Measurements from ENCODE around the gene LCE6A.

LCE6A gene

GRCh38 chr1:152842556-152842955 lies at the start of gene LCE6A:
Gene LCE6A (plus strand): TSS chr1:152842856. CDS start chr1:152843521, 665 bp downstream.
- DNase-seq: no peak

GRCh38 chr1:152795686-152796085 lies 47.0 kb upstream of the LCE6A start:
- no peak for DNase-seq

GRCh38 chr1:152796421-152796820 lies 46.2 kb upstream of the LCE6A start, which contains the start of gene LCE1D:
Gene LCE1D (plus strand): TSS chr1:152796721. CDS start chr1:152797795, 1,074 bp downstream.
- no peak for DNase-seq

GRCh38 chr1:152801333-152801732 lies 41.3 kb upstream of the LCE6A start:
- DNase-seq: no peak

- no peak for DNase-seq
Measured at GRCh38 chr1:152806576-152806975, 36.1 kb upstream of the LCE6A start, which contains the start of gene LCE1C. Gene LCE1C (minus strand): TSS chr1:152806651. CDS start chr1:152805478, 1,173 bp downstream.

DNA sequence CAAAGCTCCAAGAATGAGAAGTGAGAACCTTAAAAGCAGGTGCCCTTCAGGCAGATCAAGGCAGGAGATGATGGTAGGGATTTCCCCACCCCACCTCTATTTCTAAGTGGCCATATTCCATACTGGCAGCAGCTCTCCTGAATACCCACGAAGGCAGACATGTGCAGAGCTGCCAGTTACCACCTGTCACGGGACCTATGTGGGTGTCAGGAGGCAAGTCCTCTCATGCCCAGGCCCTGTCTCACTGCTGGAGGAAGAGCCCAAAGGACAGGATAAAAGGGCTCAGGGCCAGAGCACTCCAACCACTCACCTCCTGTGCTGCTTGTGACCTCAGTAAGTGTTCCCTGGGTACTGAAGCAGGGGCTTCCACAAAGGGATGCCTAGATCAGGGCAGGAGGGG lies 31.6 kb upstream of the LCE6A start:
- no peak for DNase-seq

DNA sequence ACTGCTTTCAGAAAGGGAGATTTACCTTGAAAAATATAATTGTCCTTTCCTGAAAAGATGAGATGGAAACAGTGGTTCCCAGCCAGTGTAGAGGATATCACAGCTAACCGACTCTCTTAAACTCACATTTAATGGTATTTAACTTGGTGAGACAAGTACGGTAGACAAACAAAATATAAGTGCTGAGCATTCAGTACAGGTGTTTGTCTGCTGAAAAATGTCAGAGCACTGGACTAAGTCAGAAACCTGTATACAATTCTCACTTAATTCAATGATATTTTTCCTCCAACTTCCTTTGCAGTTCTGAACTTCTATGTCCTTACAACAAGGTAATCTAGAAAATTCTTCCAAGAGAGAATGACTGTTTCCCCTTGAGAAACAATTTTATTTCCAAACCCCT lies 31.0 kb upstream of the LCE6A start, which contains the start of gene LCE1B:
TSS of gene LCE1B (plus strand) at position 301 of the 400 bp plus-strand sequence. CDS start 476 bp downstream, outside the sequence.
- DNase-seq: no peak

DNA sequence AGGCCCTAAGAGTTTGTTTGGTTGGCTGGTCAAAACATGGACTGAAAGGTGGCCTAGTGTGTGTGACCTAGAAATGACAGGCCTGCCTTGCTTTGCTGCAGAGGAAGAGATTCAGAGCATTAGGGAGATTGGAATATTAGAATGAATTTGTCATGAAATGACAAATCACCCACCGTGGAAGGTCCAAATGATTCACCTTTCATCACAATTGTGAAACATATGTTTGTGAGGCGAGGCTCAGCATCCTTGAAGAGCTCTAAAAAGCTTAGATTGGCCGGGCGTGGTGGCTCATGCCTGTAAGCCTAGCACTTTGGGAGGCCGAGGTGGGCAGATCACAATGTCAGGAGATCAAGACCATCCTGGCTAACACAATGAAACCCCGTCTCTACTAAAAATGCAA lies 25.3 kb upstream of the LCE6A start:
- no peak for DNase-seq

- no peak for DNase-seq
Measured at GRCh38 chr1:152823294-152823693, 19.4 kb upstream of the LCE6A start.

- DNase-seq: no peak
Measured at GRCh38 chr1:152824964-152825363, 17.7 kb upstream of the LCE6A start.

DNA sequence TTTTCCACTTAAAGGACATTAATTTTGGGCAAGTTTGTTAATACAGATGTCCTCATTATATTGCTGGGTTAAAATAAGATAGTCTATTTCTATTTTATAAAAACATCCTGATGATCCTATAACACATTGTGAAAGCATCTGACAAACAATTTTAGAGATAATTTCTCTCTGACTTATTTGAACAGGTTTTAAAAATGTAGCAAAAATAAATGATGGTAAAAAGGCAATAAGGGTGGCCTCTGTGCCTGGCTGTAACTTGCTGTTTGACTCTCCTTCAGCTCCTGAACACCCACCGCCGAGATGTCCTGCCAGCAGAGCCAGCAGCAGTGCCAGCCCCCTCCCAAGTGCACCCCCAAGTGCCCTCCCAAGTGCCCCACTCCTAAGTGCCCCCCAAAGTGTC lies 15.5 kb upstream of the LCE6A start, which contains the start of gene LCE1A:
TSS of gene LCE1A (plus strand) at position 301 of the 400 bp plus-strand sequence. CDS start at position 301, 0 bp downstream.
- DNase-seq: no peak

GRCh38 chr1:152836870-152837269 lies 5.8 kb upstream of the LCE6A start:
- DNase-seq: no peak

- no peak for DNase-seq
Measured at GRCh38 chr1:152855661-152856060, 13.0 kb downstream of the LCE6A start.

DNA sequence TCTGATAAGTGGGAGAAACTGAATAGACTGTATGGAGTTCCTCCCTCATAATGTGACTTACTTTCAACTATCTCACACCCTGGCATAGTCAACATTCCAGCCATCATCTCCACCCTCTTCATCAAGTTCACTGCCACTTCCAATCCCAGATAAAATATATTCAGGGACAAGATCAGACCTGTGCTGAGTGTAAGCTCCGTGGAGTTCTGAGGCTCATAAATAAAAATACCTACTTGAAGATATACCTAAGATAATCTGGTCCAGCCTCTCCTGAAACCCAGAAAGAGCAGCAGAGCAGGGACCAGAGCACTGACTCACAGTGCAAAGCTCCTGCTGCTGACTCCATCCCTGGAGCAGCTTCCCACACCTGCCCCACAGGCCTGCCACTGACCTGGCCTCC lies 15.4 kb downstream of the LCE6A start:
- DNase-seq: no peak

GRCh38 chr1:152859696-152860095 lies 17.0 kb downstream of the LCE6A start, which contains the start of gene LCE7A:
Gene LCE7A (plus strand): TSS chr1:152859996. CDS start chr1:152860698, 702 bp downstream.
- no peak for DNase-seq

DNA sequence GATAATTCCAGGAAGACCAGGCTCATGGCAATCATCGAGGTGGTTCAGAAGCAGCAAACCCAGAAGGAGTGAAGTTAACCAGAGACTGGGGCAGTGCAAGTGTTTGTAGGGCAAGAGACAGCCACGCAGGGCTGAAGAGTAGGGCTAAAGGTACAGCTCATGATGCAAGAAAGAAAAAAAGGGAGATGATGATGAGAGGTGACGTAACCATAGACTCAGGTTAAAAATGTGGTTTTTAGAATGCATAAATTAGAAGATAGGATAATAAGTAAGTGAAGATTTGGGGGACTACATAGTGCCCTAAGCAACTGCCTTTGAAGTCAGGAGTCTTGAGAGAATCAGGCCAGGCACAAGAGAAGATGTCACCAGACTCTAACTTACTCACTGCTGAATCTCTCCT lies 17.5 kb downstream of the LCE6A start:
- no peak for DNase-seq

DNA sequence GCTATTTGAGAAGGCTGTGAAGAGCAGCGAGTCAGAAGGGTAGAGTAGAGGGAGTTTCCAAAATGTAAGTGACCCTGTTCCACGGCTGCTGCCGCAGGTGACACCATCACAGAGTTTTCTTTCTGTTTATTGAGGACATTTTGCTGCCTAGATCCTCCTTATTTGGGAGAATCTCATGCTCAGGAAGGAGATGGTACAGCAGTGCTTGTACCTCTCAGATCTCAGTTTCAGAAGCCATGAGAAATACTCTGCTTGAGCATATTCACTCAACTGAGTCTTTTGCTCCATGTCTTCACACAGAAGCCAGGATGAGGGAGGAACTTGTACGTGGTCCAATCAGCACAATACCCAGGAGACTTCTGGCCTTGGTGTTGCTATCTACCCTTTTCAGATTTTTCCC lies 18.7 kb downstream of the LCE6A start:
- no peak for DNase-seq

DNA sequence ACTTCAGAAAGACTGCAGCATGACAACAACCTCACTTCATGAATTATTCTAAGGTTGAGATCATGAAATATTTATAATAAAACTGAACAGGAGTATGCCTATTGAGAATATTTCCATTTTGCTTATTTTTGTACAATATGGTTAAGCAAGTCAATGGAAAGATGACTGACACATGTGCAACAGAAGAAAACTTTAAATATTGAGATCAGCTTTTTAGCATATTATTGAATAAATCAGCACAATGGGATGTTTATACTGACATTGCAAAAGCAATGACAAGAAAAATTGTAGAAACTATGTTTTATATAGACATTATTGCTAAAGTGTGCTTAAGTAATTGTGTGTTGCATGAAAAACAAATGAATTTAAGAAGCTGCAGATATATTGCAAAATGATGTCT lies 21.8 kb downstream of the LCE6A start:
- no peak for DNase-seq

DNA sequence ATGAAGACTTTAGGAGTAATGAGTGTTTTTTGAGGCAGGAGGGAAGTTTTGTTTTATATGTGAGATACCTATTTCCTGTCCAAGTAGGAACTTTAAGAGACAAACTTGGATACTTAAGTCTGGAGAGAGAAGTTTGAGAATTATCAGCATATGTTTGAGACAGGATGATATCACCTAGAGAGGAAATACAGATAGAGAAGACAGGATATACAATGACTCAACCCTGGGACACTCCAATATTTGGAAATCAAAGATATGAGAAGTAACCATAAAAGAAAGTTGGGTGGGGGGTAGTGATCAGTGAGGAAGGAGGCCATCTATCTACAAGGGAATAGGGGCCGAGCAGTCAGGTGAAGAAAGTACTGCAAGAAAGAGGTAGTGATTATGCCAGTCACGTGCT lies 23.7 kb downstream of the LCE6A start:
- DNase-seq: no peak

DNA sequence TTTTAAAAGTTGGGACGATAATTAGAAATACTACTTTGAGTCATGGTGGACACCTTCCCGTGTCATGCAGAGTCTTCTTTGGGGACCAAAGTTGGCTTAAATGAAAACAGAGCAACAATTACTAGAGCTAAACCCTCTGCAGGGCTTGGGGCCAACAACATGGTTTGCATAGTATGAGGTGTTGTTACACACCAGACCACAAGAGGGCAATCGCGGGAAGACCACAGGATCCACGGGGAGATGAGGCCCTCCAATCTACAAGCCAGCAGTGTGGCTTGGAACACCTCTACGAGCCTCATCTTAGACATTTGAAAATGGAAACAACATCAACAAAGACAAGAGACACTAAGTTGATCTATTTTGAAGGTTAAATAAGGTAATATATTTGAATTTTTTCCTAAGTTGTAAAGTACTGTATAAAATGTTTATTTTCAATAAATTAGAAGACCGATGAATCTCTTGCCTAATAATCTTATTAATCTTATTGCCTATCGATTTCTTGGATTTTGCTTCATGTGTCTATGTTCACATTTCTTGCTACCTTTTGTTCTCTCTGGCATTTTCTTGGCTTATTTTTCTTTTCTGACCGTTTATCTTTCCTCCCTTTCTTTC lies 27.3 kb downstream of the LCE6A start:
- no peak for DNase-seq

DNA sequence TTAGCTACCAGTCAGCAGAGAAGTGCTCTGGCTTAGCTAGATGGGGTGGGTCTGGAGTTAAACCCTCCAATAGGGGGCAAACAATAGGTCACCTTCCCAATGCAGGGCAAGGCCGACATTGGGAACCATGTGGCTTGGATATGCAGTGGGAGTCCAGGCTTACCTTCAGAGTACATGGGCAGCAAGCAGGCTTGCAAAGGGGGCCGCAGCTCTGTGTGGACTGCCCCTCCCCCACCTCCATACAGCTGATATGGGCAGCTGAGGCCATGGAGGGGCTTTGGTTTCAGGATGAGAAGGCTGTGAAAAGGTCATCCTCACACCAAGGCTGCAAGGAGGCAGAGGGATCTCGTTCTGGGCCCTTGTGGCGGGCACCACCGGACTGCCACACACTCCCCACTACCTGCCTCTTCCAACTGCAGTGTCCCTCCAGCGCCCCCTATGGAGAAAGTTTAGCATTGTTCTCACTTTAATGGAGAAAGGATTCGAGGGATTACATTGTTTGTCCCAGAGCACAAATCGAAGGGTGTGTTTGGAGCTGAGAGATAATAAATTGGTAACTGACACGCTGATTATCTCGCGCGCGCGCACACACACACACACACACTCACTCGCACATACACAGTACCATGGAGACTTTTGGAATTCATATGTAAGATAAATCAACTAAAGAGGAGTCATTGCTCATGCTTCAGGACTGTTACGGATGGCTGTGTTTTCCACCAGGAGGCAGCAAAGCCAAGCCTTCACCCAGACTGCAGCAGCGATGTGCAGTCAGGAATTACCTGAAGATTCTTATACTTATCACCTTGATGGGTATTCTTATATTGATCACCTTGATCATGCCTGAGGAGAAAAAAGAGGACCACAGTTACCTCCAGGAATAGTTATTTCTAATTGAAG lies 28.4 kb downstream of the LCE6A start:
- no peak for DNase-seq

GRCh38 chr1:152871731-152872126 lies 29.1 kb downstream of the LCE6A start:
- no peak for DNase-seq

- no peak for DNase-seq
Measured at GRCh38 chr1:152873495-152873894, 30.8 kb downstream of the LCE6A start.

DNA sequence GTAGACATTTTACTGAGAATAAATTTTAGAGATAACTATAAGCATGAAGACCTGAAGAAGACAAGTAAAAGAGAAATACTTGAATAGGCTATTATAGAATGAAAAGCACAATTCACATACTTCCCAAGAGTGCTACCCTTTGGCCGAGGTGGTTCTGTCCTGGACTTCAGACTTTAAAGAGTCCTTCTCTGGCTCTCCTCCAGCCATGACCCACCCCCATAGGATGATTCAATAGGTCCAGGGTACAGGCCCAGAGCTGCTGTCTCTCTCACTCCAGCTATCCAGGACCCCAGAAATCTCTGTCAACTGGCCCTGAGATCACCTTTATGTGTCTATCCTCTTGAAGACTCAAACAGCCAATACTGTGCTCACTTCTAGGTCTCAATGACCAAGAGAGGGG lies 34.2 kb downstream of the LCE6A start:
- DNase-seq: no peak
